Cortex of kidney (tissue), 1 donor: ENCODE results near the gene NAV2.
"Not testable (repeated sequence)": the region's sequence is repeated elsewhere in the genome, so short reads cannot be mapped to it uniquely, and the experiment has no call there.

Experiments used
- DNase-seq: peaks from one replicate; lab custom pipeline; 2025; lab: John Stamatoyannopoulos, UW

NAV2 gene

DNA sequence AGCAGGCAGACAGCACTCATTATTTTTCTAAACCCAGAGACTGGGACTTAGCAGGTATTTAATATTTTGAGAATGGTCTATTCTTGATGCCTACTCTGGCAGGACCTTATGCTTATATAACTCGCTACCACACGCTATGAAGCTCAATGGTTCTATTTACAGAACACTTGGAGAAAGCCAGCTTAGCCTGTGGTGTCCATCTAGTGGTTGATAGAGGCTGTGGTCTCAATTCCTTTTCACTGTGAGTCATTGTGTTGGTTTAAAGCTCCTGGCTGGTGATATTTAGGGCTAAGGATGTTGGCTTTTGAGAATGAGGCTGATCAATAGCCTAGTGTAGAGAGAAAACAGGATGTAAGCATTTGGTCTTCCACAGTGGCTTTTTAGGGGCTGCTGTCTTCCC, 241.3 kb downstream of the NAV2 start:
- DNase-seq, result no peak

GRCh38 chr11:19954899-19955298, 242.3 kb downstream of the NAV2 start:
- no peak for DNase-seq

- DNase-seq, result no peak
These were observed 243.0 kb downstream of the NAV2 start for GRCh38 chr11:19955660-19956059.

GRCh38 chr11:19956228-19956627, 243.6 kb downstream of the NAV2 start:
- DNase-seq, result no peak

DNA sequence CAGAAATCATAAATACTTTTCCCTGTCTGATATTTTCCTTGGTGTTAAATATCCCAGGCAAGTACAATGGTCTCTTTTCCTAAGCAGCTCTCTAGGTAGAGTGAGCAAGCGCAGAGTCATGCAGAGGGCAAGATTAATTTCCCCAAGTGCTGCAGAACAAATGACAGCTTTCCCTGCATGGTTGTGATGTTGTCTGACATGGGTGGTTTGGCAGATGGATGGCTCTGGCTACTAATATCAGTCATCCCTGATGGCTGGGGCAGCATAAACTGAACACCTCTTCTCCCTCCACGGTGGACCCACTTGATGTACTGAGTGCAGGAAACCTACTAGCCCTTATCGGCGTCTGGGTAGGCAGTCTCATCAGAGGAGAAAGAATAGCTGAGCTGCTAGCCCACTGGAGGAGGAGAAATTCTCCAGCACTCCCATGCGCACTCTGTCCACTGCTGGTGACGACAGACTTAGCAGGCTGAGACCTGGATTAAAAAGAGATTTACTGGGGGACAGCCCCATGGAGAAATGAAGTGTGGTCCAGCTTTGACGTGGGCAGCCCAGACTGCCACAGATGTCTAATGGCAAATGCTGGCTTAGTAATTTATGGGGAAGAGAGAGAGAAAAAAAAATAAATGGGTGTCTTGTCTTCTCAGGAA, 244.8 kb downstream of the NAV2 start:
- DNase-seq, result no peak

GRCh38 chr11:19958204-19958603, 245.6 kb downstream of the NAV2 start:
- no peak for DNase-seq

- DNase-seq, result no peak
These were observed 246.6 kb downstream of the NAV2 start for GRCh38 chr11:19959210-19959609.

- no peak for DNase-seq
These were observed 247.0 kb downstream of the NAV2 start for GRCh38 chr11:19959648-19960059.

DNA sequence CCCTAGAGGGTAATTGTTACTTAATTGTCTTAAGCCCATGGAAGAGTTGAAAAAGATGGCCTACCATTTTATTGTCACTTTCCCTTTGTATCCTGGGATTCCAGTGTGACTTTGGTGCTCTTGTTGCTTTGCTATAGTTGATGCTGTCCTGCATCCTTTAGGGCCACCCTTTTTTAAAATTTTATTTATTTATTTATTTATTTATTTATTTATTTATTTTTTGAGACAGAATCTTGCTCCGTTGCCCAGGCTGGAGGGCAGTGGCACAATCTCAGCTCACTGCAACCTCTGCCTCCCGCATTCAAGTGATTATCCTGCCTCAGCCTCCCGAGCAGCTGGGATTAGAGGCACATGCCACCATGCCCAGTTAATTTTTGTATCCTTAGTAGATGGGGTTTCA, 247.8 kb downstream of the NAV2 start:
- DNase-seq, result not testable (repeated sequence)

DNA sequence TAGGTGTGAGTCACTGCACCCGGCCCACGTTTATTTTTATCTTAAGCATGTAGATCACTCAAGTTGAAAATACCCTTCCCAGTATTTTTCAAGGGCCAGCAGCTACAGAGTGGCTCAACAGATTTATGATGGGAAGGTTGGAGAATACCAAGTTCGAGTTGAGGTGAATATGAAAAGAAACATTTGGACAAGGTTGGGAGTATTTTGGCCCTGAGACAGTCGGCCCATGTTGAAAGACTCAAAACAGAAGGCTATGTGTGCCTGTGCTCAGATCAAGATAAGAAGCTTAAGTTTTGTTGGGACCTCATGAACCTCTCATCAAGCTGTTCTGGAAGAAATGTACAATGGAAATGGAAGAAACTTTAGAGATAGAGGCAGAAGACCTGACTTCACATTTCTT, 248.6 kb downstream of the NAV2 start:
- no peak for DNase-seq

- DNase-seq, result no peak
These were observed 249.6 kb downstream of the NAV2 start for GRCh38 chr11:19962053-19962800.

DNA sequence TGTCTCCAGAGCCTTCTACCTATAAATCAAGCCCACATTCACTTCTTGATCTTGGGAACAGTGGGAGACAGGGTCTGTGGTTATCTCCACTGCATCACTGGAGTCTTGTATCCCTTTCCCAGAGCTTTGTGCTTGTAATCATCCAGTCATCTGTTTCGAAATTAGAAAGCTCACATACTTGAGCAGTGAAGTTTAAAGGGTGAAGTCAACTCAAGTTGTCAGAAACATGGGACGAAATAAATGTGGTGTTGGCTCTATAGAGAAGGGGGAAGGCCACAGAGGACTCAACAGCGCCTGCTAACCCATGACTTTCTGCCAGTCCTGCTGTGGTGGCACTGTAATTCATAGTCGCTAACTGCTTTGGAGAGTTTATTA, 250.2 kb downstream of the NAV2 start:
- DNase-seq, result no peak

GRCh38 chr11:19963697-19964387, 251.2 kb downstream of the NAV2 start:
- DNase-seq, result no peak

DNA sequence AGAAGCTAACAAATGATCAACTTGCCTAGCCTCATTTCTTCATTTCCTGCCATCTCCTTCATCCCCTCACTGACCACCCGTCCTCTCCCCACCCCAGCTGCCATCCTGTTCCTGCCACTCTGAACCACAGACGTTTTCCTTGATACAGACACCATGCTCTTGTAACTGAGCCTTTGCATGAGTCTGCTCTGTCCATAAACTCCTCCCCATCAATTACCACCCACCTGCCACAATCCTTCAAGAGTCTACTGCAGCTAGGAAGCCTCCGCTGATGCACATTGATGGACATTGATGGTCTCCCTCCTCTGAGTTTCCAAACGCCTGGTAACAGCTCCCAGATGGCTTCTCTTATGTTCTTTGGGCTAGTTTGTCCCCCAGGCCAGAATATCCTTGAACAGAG, 253.8 kb downstream of the NAV2 start:
- DNase-seq, result no peak

GRCh38 chr11:19966927-19967326, 254.3 kb downstream of the NAV2 start:
- no peak for DNase-seq

DNA sequence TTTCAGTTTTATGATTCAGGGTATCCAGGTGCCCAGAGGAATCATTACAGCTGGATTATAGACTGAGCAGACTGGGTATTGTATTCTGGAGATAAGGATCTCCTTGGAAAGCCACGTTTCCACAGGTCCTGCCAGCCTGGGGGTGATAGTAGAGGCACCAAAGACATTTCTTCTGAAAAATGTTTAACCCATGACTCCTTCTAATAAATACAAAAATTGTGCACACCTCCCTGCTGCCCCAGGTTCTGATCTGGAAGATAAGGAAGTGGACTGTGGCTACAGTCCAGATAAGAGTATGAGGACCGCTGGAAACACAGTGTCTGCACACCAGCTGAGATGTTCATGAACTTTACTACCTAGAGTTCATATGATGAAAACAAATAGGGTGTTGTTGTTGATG, 255.2 kb downstream of the NAV2 start:
- DNase-seq, result no peak

DNA sequence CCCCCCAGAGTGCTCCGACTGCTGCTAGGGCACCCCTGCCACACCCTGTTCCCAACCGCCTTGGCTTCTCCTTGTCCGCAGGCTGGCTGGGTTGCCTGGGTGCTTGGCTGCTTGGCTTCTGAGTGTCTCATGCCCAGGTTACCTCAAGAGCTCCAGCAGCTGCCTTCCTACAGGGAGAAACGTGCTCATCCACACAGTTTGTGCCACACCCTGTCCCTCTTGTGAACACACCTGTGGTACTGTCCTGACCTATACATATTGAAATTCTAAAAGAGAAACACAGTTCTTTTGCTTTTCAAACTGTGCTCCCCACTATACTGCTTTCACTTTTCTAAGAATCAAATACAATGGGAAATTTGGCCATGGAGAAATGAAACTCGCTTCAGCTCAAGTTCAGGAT, 256.2 kb downstream of the NAV2 start:
- no peak for DNase-seq

DNA sequence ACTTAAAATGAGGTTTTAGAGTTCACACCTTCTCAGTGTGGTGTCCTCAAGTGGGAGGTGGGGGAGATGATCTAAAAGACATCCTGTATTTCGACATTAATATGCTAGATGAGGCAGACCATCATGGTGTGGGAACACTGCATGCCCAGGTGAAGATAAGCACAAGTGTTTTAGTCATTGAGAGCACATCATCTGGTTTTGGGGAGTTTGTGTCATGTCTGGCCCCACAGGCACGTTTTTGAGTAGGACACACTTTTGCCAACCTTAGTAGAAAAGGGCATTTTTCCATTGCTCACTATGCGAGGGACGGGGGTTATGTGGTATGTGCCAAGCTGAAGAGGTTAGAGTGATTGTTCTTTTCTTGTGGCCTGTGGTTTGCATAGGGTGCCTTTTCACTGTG, 258.3 kb downstream of the NAV2 start:
- DNase-seq, result no peak

DNA sequence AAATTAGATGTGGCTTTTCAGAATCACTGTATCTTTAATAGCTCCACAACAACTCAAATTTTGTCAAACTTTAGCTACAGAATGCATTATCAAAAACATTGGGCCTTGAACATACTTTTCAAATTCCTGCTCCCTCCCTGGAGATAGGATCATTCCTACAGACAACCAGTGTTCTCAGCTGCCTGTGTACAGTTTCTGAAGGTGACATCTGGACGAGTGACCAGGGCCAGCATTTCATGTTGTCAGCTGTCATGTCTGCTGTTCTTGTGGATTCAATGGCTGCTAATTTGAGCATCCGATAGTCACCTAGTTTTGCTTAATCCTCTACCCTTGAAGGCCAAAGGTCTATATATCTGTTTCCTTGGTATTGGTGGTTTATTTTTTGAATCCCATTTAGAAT, 259.5 kb downstream of the NAV2 start:
- DNase-seq, result no peak

DNA sequence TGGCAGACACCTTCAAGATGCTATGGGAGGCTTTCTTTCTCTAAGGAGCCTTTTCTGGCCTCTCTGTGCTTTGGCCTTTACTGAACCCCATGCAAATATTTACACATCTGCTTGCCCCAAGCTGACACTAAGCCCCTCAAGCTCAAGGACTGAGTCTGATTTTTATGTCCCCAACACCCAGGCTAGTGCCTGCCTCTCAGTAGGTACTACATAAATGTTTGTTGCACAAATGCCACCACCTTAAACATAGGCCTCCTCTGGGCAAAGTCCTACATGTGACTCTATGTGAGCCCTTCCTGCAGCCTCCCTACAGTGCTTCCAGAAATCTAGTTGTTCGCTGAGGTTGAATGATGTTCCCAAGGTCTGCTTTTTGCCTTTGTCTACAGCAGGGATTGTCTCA, 260.0 kb downstream of the NAV2 start:
- DNase-seq, result no peak

GRCh38 chr11:19973136-19973635, 260.5 kb downstream of the NAV2 start:
- DNase-seq, result no peak

DNA sequence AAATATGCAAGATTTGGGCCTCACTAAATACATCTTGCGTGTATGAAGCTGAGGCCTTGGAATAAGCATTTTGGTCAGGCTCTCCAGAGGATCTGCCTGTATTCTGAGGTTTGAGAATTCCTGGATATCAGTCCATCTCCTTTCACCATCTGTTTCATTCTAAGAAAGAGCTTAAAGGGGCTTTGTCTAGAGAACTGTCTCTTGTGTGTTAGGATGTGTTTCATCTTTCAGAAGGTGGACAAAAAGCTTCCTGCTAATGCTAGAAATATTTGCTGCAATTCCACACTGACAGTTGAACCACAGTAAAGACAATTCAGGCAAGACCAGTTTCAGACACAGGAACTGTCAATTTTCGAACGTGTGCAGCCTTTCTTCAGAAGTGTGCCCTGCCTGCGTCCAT, 262.2 kb downstream of the NAV2 start:
- no peak for DNase-seq

GRCh38 chr11:19975414-19975990, 262.9 kb downstream of the NAV2 start:
- no peak for DNase-seq
